ENCODE results near the gene SUN5. TPM values are rescaled to one million over a fixed set of nuclear protein-coding genes. Genes with fewer than 3 reads are reported as not detected.

Gene SUN5
- total and polyA plus RNA-seq, 2 of the 8 experiments (the other 6 are each of a cell fraction or from before 2014, with no cell fraction given): not detected

- no peak for TF ChIP-seq CHD7 (IDR thresholded peaks at IDR 0.05; ENCODE audit: insufficient replicate concordance, low read length)
- no peak for TF ChIP-seq JUND (IDR thresholded peaks at IDR 0.05; ENCODE audit: low read length)
- no peak for TF ChIP-seq KDM5A (IDR thresholded peaks at IDR 0.05; ENCODE audit: low read length)
Measured at GRCh38 chr20:32967961-32968457, 36.2 kb downstream of the SUN5 start (continued).
